ENCODE measurements around the gene SIGLEC11. TPM values are rescaled to one million over a fixed set of nuclear protein-coding genes. Genes with fewer than 3 reads are reported as not detected.
"Not testable (repeated sequence)": the region's sequence is repeated elsewhere in the genome, so short reads cannot be mapped to it uniquely, and the experiment has no call there.

The SIGLEC11 gene
- total and polyA plus RNA-seq, 3 experiments from 2014 or later, result not detected

DNA sequence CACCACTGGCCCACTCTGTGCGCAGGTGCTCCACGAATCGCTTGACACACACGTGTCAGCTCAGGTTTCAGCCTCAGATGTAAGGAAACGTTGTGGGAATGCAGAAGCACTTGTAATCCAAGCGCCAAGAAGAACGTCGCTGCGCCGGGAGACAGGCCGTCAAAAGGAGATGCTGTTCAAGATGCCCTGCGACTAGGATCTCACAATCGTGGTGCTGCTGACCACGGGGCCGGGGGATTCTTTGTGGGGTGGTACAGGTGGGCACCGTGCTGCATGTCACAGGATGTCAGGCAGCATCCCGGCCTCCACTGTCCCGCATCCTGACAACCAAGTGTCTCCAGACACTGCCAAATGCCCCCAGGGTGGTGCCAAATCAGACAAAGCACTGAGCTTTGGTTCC, 16.9 kb upstream of the SIGLEC11 start:
- CTCF ChIA-PET, result no interaction called here
- Histone ChIP-seq H3K9me3 (ENCODE audit: low read length) (no peaks in the 10 kb centered on the region), H3K4me1 (ENCODE audit: insufficient read depth, low read length) (no peaks in the 10 kb centered on the region), H3K36me3 (ENCODE audit: insufficient read depth, low read length) (peaks cover 8% of the 10 kb centered on the region), H3K27me3 (ENCODE audit: insufficient read depth, low read length, poor library complexity, severe bottlenecking) (no peaks in the 10 kb centered on the region), H3K4me3 (ENCODE audit: low read length) (no peak overlapping the region), H3K27ac (ENCODE audit: low read depth, low read length) (no peak overlapping the region)
- Mint-ChIP-seq H3K9me3 (no peaks in the 10 kb centered on the region), H3K27ac (no peak overlapping the region), H3K27me3 (no peaks in the 10 kb centered on the region), H3K4me3 (no peak overlapping the region), H3K36me3 (peaks cover 0 to 73% (median 5%) of the 10 kb centered on the region in 3 donors), H3K4me1 (no peaks in the 10 kb centered on the region)
- DNase-seq, result no peak
- POLR2A ChIA-PET, result no interaction called here

- Histone ChIP-seq H3K27me3 (ENCODE audit: insufficient read depth, low read length, poor library complexity, severe bottlenecking) (no peaks in the 10 kb centered on the region), H3K9me3 (ENCODE audit: low read length) (no peaks in the 10 kb centered on the region), H3K4me3 (ENCODE audit: low read length) (no peak overlapping the region), H3K27ac (ENCODE audit: low read depth, low read length) (no peak overlapping the region), H3K4me1 (ENCODE audit: insufficient read depth, low read length) (no peaks in the 10 kb centered on the region), H3K36me3 (ENCODE audit: insufficient read depth, low read length) (peaks cover 8% of the 10 kb centered on the region)
- ChIA-PET POLR2A (no interaction called here), CTCF (no interaction called here)
- no peak for DNase-seq
- Mint-ChIP-seq H3K27ac (no peak overlapping the region), H3K4me3 (no peak overlapping the region), H3K9me3 (no peaks in the 10 kb centered on the region), H3K27me3 (no peaks in the 10 kb centered on the region), H3K36me3 (peaks cover 0 to 66% (median 5%) of the 10 kb centered on the region in 3 donors), H3K4me1 (no peaks in the 10 kb centered on the region)
These were observed 16.1 kb upstream of the SIGLEC11 start for GRCh38 chr19:49977076-49977475.

DNA sequence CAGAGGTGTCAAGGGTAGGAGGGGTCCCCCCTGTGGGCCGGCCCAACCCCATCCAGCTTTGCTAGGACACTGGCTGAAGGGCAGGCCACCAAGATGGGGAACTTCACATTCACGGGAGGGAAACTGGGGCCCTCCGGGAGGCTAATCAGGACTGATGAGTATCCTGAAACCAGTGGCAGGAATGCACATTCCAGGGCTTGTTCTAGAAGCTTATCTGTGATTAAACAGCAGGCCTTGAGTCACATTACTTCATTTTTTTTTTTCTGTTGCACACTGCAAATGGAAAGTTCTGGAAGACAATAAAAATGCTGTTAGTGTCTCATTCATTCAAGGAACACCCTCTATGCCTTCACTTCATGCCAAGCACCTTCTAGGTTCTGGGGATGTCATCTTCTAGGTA, 15.5 kb upstream of the SIGLEC11 start:
- H3K36me3 Mint-ChIP-seq, result peaks cover 0 to 60% (median 4%) of the 10 kb centered on the region in 3 donors
- no peaks in the 10 kb centered on the region for H3K27me3 ChIP-seq (ENCODE audit: insufficient read depth, low read length, poor library complexity, severe bottlenecking)
- H3K36me3 ChIP-seq (ENCODE audit: insufficient read depth, low read length), result peaks cover 8% of the 10 kb centered on the region
- H3K27me3 Mint-ChIP-seq, result no peaks in the 10 kb centered on the region
- H3K27ac Mint-ChIP-seq, result no peak overlapping the region
- no peaks in the 10 kb centered on the region for H3K4me1 ChIP-seq (ENCODE audit: insufficient read depth, low read length)
- H3K9me3 ChIP-seq (ENCODE audit: low read length), result no peaks in the 10 kb centered on the region
- ChIA-PET CTCF (no interaction called here), POLR2A (no interaction called here)
- DNase-seq, result no peak
- H3K4me3 ChIP-seq (ENCODE audit: low read length), result no peak overlapping the region
- no peak overlapping the region for H3K4me3 Mint-ChIP-seq
- no peaks in the 10 kb centered on the region for H3K4me1 Mint-ChIP-seq
- no peak overlapping the region for H3K27ac ChIP-seq (ENCODE audit: low read depth, low read length)
- no peaks in the 10 kb centered on the region for H3K9me3 Mint-ChIP-seq

DNA sequence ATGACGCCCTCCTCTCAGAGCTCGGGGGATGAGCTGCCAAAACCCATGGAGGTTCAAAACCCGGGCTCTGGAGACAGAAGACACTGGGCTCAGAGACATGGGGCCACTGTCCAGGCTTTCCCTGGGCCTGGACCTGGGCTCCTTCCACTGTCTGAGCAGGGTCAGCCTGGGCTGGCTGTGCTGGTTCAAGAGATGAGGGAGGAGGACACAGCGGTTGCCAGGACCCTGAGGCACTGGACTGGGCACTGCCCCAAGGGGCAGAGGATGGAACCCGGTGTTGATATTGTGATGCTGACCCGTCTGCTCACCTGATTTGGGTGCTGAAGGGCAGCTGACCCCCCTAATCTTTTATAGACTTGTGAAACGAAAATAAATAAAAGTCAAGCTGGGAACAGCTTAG, 14.1 kb upstream of the SIGLEC11 start:
- Mint-ChIP-seq H3K4me1 (no peaks in the 10 kb centered on the region), H3K4me3 (no peak overlapping the region), H3K9me3 (no peaks in the 10 kb centered on the region), H3K27me3 (no peaks in the 10 kb centered on the region), H3K36me3 (peaks cover 0 to 46% (median 3%) of the 10 kb centered on the region in 3 donors), H3K27ac (no peak overlapping the region)
- ChIA-PET POLR2A (no interaction called here), CTCF (no interaction called here)
- H3K27ac ChIP-seq (ENCODE audit: low read depth, low read length), result no peak overlapping the region
- H3K36me3 ChIP-seq (ENCODE audit: insufficient read depth, low read length), result peaks cover 8% of the 10 kb centered on the region
- H3K9me3 ChIP-seq (ENCODE audit: low read length), result no peaks in the 10 kb centered on the region
- H3K4me1 ChIP-seq (ENCODE audit: insufficient read depth, low read length), result no peaks in the 10 kb centered on the region
- no peak for DNase-seq
- no peaks in the 10 kb centered on the region for H3K27me3 ChIP-seq (ENCODE audit: insufficient read depth, low read length, poor library complexity, severe bottlenecking)
- H3K4me3 ChIP-seq (ENCODE audit: low read length), result no peak overlapping the region

GRCh38 chr19:49973987-49974386, 13.0 kb upstream of the SIGLEC11 start:
- H3K27ac ChIP-seq (ENCODE audit: low read depth, low read length), result no peak overlapping the region
- Mint-ChIP-seq H3K9me3 (no peaks in the 10 kb centered on the region), H3K36me3 (peaks cover 0 to 40% (median 3%) of the 10 kb centered on the region in 3 donors), H3K4me1 (no peaks in the 10 kb centered on the region), H3K27ac (peak overlapping the region in 1 of 8 donors; percentile 17), H3K27me3 (peaks cover 1 to 4% of the 10 kb centered on the region in 2 donors), H3K4me3 (no peak overlapping the region)
- H3K4me3 ChIP-seq (ENCODE audit: low read length), result no peak overlapping the region
- H3K36me3 ChIP-seq (ENCODE audit: insufficient read depth, low read length), result peaks cover 8% of the 10 kb centered on the region
- peaks cover 2% of the 10 kb centered on the region for H3K27me3 ChIP-seq (ENCODE audit: insufficient read depth, low read length, poor library complexity, severe bottlenecking)
- DNase-seq, result no peak
- POLR2A ChIA-PET, result no interaction called here
- H3K9me3 ChIP-seq (ENCODE audit: low read length), result no peaks in the 10 kb centered on the region
- H3K4me1 ChIP-seq (ENCODE audit: insufficient read depth, low read length), result no peaks in the 10 kb centered on the region
- CTCF ChIA-PET, result no interaction called here

DNA sequence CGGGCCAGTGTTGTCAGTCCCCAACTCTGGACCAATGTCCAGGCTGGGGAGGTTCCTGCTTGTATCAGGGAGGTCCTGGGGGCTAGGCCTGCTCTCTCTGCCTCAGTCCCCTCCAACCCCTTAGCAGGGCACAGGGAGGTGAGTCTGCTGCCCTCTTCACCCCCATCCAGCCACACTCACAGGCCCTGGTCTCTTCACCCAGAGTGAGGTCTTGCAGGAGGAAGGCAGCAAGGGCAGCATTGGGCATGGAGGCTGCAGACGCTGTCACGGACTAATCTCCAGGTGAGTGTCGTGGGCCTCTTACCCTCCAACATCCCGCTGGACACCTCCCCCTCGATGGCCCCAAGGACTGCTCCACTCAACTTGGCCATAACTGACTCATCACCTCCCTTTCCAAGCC, 11.9 kb upstream of the SIGLEC11 start:
- no peaks in the 10 kb centered on the region for H3K4me1 Mint-ChIP-seq
- POLR2A ChIA-PET, result no interaction called here
- no peak overlapping the region for H3K27ac ChIP-seq (ENCODE audit: low read depth, low read length)
- no peak overlapping the region for H3K4me3 Mint-ChIP-seq
- no peaks in the 10 kb centered on the region for H3K4me1 ChIP-seq (ENCODE audit: insufficient read depth, low read length)
- peaks cover 8% of the 10 kb centered on the region for H3K36me3 ChIP-seq (ENCODE audit: insufficient read depth, low read length)
- no peaks in the 10 kb centered on the region for H3K9me3 ChIP-seq (ENCODE audit: low read length)
- peaks cover 0 to 28% (median 3%) of the 10 kb centered on the region in 3 donors for H3K36me3 Mint-ChIP-seq
- H3K27me3 ChIP-seq (ENCODE audit: insufficient read depth, low read length, poor library complexity, severe bottlenecking), result peaks cover 4% of the 10 kb centered on the region
- CTCF ChIA-PET, result no interaction called here
- H3K4me3 ChIP-seq (ENCODE audit: low read length), result no peak overlapping the region
- DNase-seq, result no peak
- H3K27ac Mint-ChIP-seq, result peak overlapping the region in 1 of 8 donors; percentile 55
- no peaks in the 10 kb centered on the region for H3K9me3 Mint-ChIP-seq
- H3K27me3 Mint-ChIP-seq, result peaks cover 1 to 11% of the 10 kb centered on the region in 2 donors

DNA sequence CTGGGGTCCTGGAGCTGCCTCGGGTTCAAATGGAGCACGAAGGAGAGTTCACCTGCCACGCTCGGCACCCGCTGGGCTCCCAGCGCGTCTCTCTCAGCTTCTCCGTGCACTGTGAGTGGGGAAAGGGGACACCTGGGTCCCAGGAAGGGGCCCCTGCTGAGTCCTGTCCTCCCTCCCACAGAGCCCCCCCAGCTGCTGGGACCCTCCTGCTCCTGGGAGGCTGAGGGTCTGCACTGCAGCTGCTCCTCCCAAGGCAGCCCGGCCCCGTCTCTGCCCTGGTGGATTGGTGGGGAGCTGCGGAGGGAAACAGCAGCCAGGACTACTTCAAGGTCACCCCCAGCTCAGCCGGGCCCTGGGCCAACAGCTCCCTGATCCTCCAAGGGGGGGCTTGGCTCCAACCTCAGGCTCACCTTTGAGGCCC, 11.0 kb upstream of the SIGLEC11 start:
- H3K9me3 Mint-ChIP-seq, result no peaks in the 10 kb centered on the region
- H3K27ac Mint-ChIP-seq, result no peak overlapping the region
- no peak overlapping the region for H3K4me3 Mint-ChIP-seq
- peaks cover 3 to 11% of the 10 kb centered on the region in 2 donors for H3K27me3 Mint-ChIP-seq
- peaks cover 8% of the 10 kb centered on the region for H3K36me3 ChIP-seq (ENCODE audit: insufficient read depth, low read length)
- H3K9me3 ChIP-seq (ENCODE audit: low read length), result no peaks in the 10 kb centered on the region
- H3K36me3 Mint-ChIP-seq, result peaks cover 0 to 20% (median 3%) of the 10 kb centered on the region in 3 donors
- POLR2A ChIA-PET, result no interaction called here
- CTCF ChIA-PET, result no interaction called here
- H3K4me1 Mint-ChIP-seq, result no peaks in the 10 kb centered on the region
- H3K27me3 ChIP-seq (ENCODE audit: insufficient read depth, low read length, poor library complexity, severe bottlenecking), result peaks cover 4% of the 10 kb centered on the region
- no peak for DNase-seq
- no peaks in the 10 kb centered on the region for H3K4me1 ChIP-seq (ENCODE audit: insufficient read depth, low read length)
- H3K27ac ChIP-seq (ENCODE audit: low read depth, low read length), result no peak overlapping the region
- no peak overlapping the region for H3K4me3 ChIP-seq (ENCODE audit: low read length)

DNA sequence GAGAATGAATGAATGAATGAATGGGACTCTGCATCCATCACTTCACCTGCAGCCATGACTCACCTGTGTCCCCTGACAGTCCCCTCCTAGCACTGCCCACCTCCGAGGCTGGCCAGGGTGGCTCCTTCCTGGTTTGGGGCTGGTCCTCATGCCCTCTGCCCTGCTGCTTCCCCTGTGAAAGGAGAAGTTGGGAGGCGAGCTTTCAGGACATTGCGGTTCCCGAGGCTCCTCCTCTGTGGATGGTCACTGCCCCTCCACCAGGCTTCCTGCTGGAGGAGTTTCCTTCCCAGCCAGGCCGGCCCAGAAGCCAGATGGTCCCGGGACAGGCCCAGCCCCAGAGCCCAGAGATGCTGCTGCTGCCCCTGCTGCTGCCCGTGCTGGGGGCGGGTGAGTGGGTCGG, 8.4 kb upstream of the SIGLEC11 start:
- POLR2A ChIA-PET, CTCF ChIA-PET, H3K9me3 Mint-ChIP-seq: not testable (repeated sequence)

More for the DNA sequence above, 8.4 kb upstream of the SIGLEC11 start:
- not testable (repeated sequence) for H3K27ac ChIP-seq (ENCODE audit: low read depth, low read length); H3K4me3 ChIP-seq (ENCODE audit: low read length); H3K4me1 ChIP-seq (ENCODE audit: insufficient read depth, low read length); H3K27me3 ChIP-seq (ENCODE audit: insufficient read depth, low read length, poor library complexity, severe bottlenecking); H3K36me3 Mint-ChIP-seq; H3K36me3 ChIP-seq (ENCODE audit: insufficient read depth, low read length); H3K4me3 Mint-ChIP-seq; DNase-seq; H3K4me1 Mint-ChIP-seq; H3K27ac Mint-ChIP-seq; H3K9me3 ChIP-seq (ENCODE audit: low read length)
- H3K27me3 Mint-ChIP-seq, result peaks cover 10 to 20% of the 10 kb centered on the region in 2 donors
